HL-60 (cell line): ENCODE measurements around the gene PRDM8.

ENCODE experiments used
- CTCF ChIP-seq: IDR thresholded peaks from one replicate; pipeline ENCODE4 v1.5.1; 2011; ENCODE audit warnings: low read length, control low read depth, inconsistent platforms; ENCODE audit not compliant: insufficient read depth
- GABPA ChIP-seq: IDR thresholded peaks from 2 replicates; pipeline ENCODE4 v1.6.1; 2012; ENCODE audit warnings: low read depth
- POLR2AphosphoS5 ChIP-seq: IDR thresholded peaks from 2 replicates; pipeline ENCODE4 v1.6.1; 2012; ENCODE audit warnings: low read depth
- REST ChIP-seq: IDR thresholded peaks from 2 replicates; pipeline ENCODE4 v1.6.1; 2012; ENCODE audit warnings: low read depth; ENCODE audit not compliant: insufficient replicate concordance
- SPI1 ChIP-seq: IDR thresholded peaks from 2 replicates; pipeline ENCODE4 v1.6.1; 2012; ENCODE audit warnings: low read depth, mild to moderate bottlenecking, borderline replicate concordance

- no peak for TF ChIP-seq CTCF
- no peak for TF ChIP-seq POLR2AphosphoS5
- no peak for TF ChIP-seq REST
- no peak for TF ChIP-seq SPI1
- TF ChIP-seq GABPA: no peak
These were observed 16.6 kb upstream of the PRDM8 start for GRCh38 chr4:80180743-80181142.
